Epithelial cell of prostate (primary cell): ENCODE data around the gene ARHGAP26.
"Not testable (repeated sequence)": the region's sequence is repeated elsewhere in the genome, so short reads cannot be mapped to it uniquely, and the experiment has no call there.

Source experiments
- DNase-seq: peaks from one replicate; pipeline ENCODE4 v3.0.0-alpha.2; 2011; ENCODE audit warnings: low read depth, low spot score
- H3K27ac ChIP-seq: fragments of 450-650 bp; 2 replicates; pipeline ENCODE4 v1.5.1; 2017; ENCODE audit warnings: mild to moderate bottlenecking

ARHGAP26 gene

DNA sequence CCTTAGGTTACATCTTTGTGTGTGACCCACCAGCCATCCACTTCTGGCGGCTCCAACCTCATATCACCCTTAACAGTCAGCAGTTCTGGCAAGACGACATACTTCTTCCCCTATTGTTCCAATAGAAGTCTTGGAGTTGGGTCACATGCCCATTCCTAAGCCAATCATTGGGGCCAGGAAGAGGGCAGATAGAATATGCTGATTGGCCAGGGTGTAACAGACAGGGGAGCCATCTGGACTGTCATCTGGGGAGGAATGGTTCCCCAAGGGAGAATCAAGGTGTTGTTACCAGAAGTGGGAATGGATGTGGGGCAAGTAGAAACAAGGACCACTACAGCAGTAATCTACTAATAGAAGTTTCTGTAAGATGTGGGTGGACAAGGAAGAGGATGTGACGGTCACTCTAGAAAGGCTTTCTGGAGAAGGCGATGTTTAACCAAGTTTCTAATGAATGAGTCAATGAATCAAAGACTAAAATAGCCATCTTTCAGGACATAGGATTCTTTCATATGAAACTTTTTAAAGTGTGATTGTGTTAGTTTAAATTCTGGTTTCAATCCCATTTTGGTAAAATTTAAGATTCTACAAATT lies 200.4 kb downstream of the ARHGAP26 start:
- no peak for DNase-seq
- no peak overlapping the region for H3K27ac ChIP-seq

- no peak for DNase-seq
- no peak overlapping the region for H3K27ac ChIP-seq
Observed at GRCh38 chr5:142971303-142972013, 201.3 kb downstream of the ARHGAP26 start.

- DNase-seq: no peak
- no peak overlapping the region for H3K27ac ChIP-seq
Observed at GRCh38 chr5:142972064-142972570, 201.9 kb downstream of the ARHGAP26 start.

DNA sequence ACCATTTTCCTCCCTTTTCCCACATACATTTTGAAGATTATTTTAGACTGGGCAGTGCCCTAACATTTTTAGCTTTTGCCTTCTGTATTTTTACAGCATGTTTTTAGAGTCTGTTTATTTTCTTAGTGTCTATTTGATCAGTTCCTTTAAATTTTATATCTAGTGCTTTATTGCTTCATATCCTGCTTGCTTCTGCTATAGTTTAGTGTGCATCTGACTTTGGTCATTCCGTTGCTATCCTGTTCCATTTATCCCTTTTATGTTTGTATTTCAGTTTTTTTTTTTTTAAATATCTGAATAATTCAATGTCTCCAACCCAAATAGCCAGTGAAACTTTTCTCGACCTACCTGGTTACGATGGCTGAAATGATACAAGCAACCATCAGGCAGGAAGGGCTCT lies 203.8 kb downstream of the ARHGAP26 start:
- DNase-seq: no peak
- H3K27ac ChIP-seq: no peak overlapping the region

DNA sequence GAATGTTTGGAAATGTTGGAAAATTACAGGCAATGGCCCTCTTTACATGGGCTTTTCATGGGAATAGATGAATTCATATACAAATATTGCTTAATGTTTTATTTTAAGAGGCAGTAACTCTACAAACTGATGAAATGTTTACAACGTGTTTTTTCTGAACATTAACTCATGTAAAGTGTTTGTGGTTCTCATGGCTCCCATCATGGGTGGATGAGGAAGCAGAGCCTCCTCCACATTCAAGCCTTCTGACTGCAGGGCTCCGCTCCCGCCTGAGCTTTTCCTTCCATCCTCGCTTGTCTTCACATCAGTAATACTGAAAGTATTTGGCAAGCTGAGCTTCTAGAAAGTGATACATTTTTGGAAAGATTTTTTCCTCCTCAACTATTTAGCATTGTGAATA lies 204.2 kb downstream of the ARHGAP26 start:
- no peak for DNase-seq

GRCh38 chr5:142976861-142977260 lies 206.7 kb downstream of the ARHGAP26 start:
- H3K27ac ChIP-seq: peak overlapping the region; percentile 96
- DNase-seq: no peak

More for the DNA sequence above, 204.2 kb downstream of the ARHGAP26 start:
- H3K27ac ChIP-seq: no peak overlapping the region

DNA sequence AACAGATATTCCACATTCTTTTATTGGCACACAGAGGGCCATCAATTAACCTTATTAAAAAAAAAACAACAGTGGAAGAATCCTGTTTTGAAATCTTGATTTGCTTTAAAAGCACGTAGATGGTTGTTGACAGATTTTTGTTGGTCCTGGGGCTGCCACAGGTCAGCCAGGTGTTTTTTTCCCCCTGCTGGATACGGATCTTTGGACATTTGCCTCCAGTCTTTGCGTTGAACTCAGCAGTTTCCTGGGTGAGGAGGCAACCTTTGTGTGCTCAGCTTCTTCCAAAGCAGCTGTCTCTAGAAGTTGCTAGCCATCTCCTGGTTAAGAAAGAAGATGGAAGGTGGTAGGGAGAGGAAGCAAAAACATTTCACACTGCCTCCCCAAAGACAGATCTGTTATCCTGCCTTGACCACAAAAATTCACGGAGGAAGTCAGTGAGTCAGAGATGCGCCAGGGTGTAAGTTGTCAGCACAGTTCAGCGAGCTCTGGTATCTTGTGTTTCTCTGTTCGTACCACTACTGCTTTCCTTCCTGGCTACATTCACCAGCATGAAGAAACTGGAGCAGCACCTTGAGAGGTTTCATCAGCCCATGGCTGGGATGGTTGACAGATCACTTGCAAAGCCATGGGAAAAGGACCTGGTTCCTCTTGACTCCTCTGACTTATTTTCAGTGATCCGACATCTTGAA lies 207.3 kb downstream of the ARHGAP26 start:
- DNase-seq: no peak
- H3K27ac ChIP-seq: peak overlapping the region; percentile 96

DNA sequence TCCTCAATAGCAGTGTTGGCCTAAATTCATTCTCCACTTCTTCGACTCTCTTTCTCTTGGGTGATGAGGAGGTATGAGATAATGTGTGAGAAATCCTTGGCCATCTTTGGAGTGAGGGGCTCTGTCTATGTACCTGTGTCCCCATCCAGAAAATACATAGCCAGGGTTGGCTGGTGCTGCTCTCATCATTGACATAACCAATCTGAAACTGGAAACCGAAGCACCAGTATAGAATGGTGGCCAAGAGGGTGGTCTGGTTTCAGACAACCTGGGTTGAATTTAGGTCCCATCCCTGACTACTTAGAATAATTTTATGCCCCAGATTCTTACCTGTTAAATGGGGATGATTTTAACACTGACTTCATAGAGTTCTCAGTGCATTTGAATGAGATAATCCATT lies 208.1 kb downstream of the ARHGAP26 start:
- DNase-seq: no peak
- peak overlapping the region; percentile 96 for H3K27ac ChIP-seq

DNA sequence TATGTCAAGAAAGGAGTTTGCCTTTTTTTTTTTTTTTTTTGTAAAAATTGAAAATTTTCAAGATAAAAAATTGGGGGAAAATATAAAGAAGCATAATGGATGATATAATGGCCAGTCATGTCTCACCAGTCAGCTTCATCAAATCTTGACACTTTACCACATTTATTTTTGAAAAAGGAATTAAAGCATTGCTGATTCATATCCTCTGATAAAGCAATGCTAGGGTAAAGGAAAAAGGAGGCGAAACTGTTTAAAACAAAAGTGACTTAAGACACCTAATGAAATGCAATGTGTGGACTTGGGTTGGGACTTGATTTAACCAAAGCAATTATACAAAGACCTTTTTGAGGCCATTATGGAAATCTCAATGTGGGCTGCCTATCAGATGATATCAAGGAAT lies 208.5 kb downstream of the ARHGAP26 start:
- DNase-seq: no peak
- H3K27ac ChIP-seq: peak overlapping the region; percentile 96

- DNase-seq: no peak
- H3K27ac ChIP-seq: peak overlapping the region; percentile 96
Observed at GRCh38 chr5:142979636-142980035, 209.5 kb downstream of the ARHGAP26 start.

DNA sequence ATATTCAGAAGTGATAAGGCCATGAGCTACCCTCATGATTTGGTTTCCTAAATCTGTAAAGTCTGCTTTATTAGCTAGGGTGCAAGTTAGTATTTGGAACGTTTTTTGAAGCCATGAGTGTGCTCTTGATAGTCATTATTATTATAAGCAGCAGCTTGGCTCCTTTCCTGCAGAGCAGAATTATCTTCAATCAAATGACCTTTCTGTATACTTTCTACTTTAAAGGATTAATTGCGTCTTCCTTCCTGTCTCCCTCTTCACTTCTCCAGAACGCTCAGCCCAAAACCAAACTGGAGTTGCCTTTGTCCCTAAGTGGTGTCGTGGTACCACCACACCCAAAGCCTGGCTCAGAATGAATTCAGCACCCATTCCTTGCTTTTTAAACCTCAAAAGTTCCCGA lies 211.3 kb downstream of the ARHGAP26 start:
- peak overlapping the region; percentile 96 for H3K27ac ChIP-seq
- no peak for DNase-seq

DNA sequence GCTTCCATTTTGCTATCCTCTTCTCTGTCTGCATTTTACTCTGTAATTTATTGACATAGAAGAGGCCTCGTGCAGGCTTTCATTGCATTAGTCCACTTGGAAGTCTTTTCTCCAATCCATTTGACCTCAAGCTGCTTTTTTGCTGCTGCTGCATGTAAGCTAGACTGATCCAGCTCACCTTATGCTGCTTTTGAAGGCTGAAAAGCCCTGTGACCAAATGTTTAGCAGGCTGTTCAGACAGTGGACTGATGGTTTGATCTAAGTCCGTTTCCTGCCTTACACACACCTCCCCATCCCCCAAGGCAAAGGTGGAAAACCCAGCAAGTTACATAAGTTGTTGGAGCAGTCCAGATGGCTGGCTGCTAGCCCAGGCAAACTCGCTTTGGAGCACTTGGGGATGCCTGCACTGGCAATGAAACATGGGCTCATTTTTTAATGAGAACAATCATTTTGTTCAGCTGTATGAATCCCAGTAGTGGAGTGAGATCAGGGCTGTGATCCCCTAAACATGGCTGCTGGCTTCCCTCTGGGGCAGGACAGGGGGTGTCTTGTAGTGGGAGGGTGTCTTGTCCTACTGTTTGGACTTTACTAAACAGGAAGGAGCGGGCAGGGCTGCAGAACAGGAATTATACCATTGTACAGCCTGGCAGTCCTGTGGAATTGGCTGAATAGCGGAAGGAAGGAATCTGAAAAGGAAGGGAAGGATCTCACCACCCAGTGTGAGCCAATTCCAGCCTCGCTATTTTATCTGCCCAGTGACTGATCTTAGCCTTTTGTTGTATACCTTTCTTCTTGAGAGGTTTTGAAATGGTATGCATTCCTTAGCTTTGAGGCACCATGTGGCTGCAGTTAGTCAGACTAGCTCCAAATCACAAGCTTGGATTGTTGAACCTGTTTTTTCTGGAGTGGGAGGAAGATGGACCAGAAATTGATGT lies 212.0 kb downstream of the ARHGAP26 start:
- peak overlapping the region; percentile 96 for H3K27ac ChIP-seq

DNA sequence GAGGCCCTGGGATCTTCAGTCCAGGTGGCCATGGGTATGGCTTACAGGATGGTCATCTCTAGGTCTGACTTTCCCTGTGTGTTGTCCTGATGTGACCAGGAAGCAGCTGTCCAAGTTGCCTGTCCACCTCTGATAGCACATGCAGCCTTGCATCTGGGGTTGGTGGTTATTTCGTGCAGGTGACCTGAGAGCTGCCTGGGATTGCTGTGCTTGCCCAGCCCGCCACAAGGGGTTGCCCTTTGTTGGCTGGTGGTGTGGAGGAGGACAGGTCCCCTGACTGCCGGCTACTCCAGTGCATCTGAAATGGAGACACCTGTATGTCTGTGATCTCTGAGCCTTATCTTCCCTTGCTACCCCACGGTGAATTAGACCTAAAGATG lies 212.6 kb downstream of the ARHGAP26 start:
- peak overlapping the region; percentile 96 for H3K27ac ChIP-seq
- DNase-seq: no peak

More for the DNA sequence above, 212.0 kb downstream of the ARHGAP26 start:
- DNase-seq: peak; percentile 76

DNA sequence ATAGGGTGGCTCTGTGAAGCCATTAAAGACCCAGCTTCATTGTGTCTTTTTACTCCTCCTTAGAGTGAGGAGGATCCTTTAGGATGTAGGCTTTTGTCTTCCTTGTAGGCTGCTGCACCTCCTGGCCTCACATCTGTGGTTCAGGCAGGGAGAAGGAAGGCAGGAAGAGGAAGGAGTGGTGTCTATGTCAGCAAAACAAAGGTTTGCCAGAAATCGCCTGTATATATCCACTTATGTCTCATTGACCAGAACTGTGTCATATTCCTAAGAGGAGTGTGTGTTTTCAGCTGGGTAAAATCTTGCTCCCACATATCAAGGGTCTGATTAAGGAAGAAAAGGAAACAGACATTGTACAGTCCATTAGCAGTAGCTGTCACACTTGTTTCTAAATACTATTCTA lies 213.8 kb downstream of the ARHGAP26 start:
- DNase-seq: no peak
- H3K27ac ChIP-seq: peak overlapping the region; percentile 96

- peak overlapping the region; percentile 96 for H3K27ac ChIP-seq
- DNase-seq: no peak
Observed at GRCh38 chr5:142984525-142984924, 214.3 kb downstream of the ARHGAP26 start.

GRCh38 chr5:142989270-142989669 lies 219.1 kb downstream of the ARHGAP26 start:
- not testable (repeated sequence) for H3K27ac ChIP-seq, DNase-seq

- not testable (repeated sequence) for H3K27ac ChIP-seq, DNase-seq
Observed at GRCh38 chr5:142990073-142990472, 219.9 kb downstream of the ARHGAP26 start.

DNA sequence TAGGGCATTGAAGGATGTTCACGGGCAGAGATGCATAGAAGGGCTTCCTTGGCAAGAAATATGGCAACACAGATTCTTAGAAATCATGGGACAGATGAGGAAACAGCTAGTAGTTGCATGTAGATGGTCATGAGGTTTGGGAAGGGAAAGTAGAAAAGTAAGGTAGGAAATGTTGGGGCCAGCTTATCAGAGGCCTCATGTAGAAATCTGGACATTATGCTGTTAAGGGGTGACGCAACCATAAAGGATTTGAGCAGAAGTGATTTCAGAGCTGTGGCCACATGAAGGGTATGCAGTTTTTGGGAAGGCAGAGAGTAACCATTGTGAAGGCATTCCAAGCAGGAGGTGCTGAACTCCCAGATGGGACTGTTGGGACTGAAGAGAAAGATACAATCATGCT lies 224.0 kb downstream of the ARHGAP26 start:
- H3K27ac ChIP-seq: no peak overlapping the region
- DNase-seq: no peak

GRCh38 chr5:142995621-142996020 lies 225.4 kb downstream of the ARHGAP26 start:
- H3K27ac ChIP-seq, DNase-seq: not testable (repeated sequence)

DNA sequence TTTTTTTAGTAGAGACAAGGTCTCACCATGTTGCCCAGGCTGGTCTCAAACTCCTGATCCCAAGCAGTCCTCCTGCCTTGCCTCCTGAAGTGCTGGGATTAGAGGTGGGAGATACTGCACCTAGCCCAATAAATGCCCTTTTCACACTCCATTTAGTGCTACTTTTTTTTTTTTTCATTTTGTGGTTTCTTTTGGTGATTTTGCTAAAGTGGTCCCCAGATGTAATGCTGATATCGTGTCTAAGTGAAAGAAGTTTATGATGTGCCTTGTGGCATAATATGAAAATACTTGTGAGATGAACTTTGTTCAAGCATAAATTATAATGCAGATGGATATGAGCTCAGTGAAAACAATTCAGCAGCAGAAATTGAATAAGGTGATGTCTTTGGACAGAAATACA lies 227.4 kb downstream of the ARHGAP26 start:
- H3K27ac ChIP-seq: no peak overlapping the region
- no peak for DNase-seq
